Endothelial cell (in vitro differentiated cells): ENCODE measurements around the gene SLC8A1. TPM values are rescaled to one million over a fixed set of nuclear protein-coding genes. Genes with fewer than 3 reads are reported as not detected.

Experiments
- DNase-seq: peaks from one replicate; pipeline ENCODE4 v3.0.0; 2021; ENCODE audit warnings: low spot score
- H3K27ac Mint-ChIP-seq: one replicate; pipeline ENCODE4 v1.8.0; 2021; ENCODE audit warnings: mixed read lengths, inconsistent platforms; ENCODE audit not compliant: unreplicated experiment
- H3K27me3 Mint-ChIP-seq: one replicate; pipeline ENCODE4 v1.8.0; 2021; ENCODE audit warnings: mild to moderate bottlenecking, moderate library complexity, mixed read lengths, inconsistent platforms; ENCODE audit not compliant: unreplicated experiment
- H3K36me3 Mint-ChIP-seq: one replicate; pipeline ENCODE4 v1.8.0; 2021; ENCODE audit warnings: mild to moderate bottlenecking, low read depth, mixed read lengths, inconsistent platforms; ENCODE audit not compliant: unreplicated experiment
- H3K4me1 Mint-ChIP-seq: one replicate; pipeline ENCODE4 v1.8.0; 2021; ENCODE audit warnings: mild to moderate bottlenecking, mixed read lengths, inconsistent platforms; ENCODE audit not compliant: unreplicated experiment
- H3K4me3 Mint-ChIP-seq: one replicate; pipeline ENCODE4 v1.8.0; 2021; ENCODE audit warnings: mild to moderate bottlenecking, mixed read lengths, inconsistent platforms; ENCODE audit not compliant: unreplicated experiment
- H3K9me3 Mint-ChIP-seq: one replicate; pipeline ENCODE4 v1.8.0; 2021; ENCODE audit warnings: mixed read lengths, inconsistent platforms; ENCODE audit not compliant: unreplicated experiment
- total RNA-seq: library from RNA; stranded (reverse); fragmentation: NEBNext Ultra II Directional; extraction: Animal tissue kit (Norgen Biotek cat#: 25700); gene quantifications from one replicate; pipeline ENCODE4 v1.2.1, GENCODE V29; 2021; ENCODE audit not compliant: unreplicated experiment
- TF ChIP-seq, protein P1 (sequence below): fragments of 200-600 bp; sonication (generic); IDR thresholded peaks from one replicate; pipeline ENCODE4 v1.5.0; 2021; ENCODE audit warnings: antibody characterized with exemption; ENCODE audit not compliant: unreplicated experiment

SLC8A1 gene
- total RNA-seq, 1 donor from 2014 or later, result 0.80 TPM

DNA sequence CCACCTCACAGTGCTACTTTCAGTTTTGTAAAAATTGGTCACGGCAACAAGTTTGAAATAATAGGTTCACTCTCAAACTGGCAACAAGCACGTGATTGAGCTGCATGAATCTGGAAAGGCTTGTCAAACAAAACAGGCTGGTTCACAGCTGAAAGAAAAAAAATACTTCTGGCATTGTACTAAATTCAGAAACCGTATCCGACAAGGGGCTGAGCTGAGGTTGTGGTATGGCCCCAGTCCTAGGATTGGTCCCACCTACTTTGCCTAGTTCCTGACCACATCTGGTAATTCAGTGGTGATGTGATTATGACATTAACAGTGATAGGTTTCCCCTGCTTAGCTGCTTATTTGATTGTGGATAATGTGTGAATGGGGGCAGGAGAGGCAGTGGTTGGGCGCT lies 346.3 kb downstream of the SLC8A1 start:
- H3K36me3 Mint-ChIP-seq, result no peaks in the 10 kb centered on the region

DNA sequence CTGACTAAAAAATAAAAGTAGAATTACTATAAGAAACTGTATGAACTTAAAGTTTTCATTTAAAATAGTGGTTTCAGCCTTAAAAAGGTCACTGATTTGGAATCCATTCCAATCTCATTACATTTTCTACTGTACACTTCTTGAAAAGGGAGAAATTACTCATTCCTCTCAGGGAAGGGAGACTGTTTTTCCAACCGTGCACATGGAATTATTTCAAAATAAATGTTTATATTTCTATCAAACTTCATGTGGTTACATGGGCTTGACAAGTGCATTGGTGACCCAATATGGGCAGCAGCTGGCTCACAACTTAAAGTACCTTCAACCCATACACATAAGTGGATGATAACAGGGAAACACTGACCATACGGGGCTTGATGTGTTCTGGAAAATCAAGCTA lies 348.3 kb downstream of the SLC8A1 start:
- H3K36me3 Mint-ChIP-seq, result no peaks in the 10 kb centered on the region
- TF ChIP-seq, protein P1, sequence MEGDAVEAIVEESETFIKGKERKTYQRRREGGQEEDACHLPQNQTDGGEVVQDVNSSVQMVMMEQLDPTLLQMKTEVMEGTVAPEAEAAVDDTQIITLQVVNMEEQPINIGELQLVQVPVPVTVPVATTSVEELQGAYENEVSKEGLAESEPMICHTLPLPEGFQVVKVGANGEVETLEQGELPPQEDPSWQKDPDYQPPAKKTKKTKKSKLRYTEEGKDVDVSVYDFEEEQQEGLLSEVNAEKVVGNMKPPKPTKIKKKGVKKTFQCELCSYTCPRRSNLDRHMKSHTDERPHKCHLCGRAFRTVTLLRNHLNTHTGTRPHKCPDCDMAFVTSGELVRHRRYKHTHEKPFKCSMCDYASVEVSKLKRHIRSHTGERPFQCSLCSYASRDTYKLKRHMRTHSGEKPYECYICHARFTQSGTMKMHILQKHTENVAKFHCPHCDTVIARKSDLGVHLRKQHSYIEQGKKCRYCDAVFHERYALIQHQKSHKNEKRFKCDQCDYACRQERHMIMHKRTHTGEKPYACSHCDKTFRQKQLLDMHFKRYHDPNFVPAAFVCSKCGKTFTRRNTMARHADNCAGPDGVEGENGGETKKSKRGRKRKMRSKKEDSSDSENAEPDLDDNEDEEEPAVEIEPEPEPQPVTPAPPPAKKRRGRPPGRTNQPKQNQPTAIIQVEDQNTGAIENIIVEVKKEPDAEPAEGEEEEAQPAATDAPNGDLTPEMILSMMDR, result no peak
- H3K9me3 Mint-ChIP-seq, result no peaks in the 10 kb centered on the region
- H3K4me3 Mint-ChIP-seq, result no peak overlapping the region
- no peaks in the 10 kb centered on the region for H3K27me3 Mint-ChIP-seq
- no peak overlapping the region for H3K27ac Mint-ChIP-seq
- H3K4me1 Mint-ChIP-seq, result no peaks in the 10 kb centered on the region
- DNase-seq, result no peak

More for the DNA sequence above, 346.3 kb downstream of the SLC8A1 start:
- DNase-seq, result no peak
- Mint-ChIP-seq H3K27ac (no peak overlapping the region), H3K27me3 (no peaks in the 10 kb centered on the region), H3K4me3 (no peak overlapping the region), H3K9me3 (no peaks in the 10 kb centered on the region), H3K4me1 (no peaks in the 10 kb centered on the region)
- TF ChIP-seq, protein P1, result no peak

DNA sequence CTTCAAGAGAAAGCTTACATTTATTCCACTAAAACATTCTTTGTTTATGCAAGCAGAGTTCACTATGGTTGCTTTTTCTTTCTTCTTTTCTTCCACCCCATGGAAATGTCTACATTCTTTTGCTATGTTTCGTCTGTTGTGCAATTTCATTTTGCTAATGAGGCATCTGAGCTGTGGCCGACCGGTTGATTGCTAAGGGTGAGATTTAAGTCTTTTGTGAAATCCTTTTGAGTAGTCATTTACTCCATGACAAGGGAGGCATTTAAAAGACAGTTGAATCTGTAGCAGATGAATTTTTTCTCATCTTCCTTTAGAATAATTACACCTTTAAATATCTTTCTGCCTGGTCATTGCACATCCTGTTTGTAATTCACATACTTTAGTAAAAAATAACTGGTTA lies 348.7 kb downstream of the SLC8A1 start:
- TF ChIP-seq, protein P1, result no peak
- no peak for DNase-seq
- no peaks in the 10 kb centered on the region for H3K9me3 Mint-ChIP-seq
- H3K4me1 Mint-ChIP-seq, result no peaks in the 10 kb centered on the region
- H3K4me3 Mint-ChIP-seq, result no peak overlapping the region
- H3K36me3 Mint-ChIP-seq, result no peaks in the 10 kb centered on the region
- no peaks in the 10 kb centered on the region for H3K27me3 Mint-ChIP-seq
- H3K27ac Mint-ChIP-seq, result no peak overlapping the region

DNA sequence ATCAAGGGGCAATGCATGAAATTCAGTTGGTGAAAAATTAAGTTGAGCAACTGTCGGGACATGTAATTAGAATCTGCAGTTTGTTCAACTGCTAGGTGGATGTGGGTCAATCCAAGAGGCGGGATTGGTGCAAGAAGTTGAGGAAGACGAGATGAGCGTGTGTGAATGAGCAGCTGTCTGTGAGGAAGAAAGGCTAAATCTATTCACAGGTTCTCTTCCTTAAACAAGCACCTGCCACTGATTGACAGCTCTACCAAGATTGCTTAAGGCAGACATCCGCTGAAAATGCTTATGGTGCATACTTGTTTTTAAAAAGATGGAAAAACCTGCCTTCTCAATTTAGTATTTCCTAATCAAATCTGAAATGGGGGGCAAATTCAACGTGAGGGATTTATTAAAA lies 349.4 kb downstream of the SLC8A1 start:
- no peak for DNase-seq
- Mint-ChIP-seq H3K4me1 (no peaks in the 10 kb centered on the region), H3K36me3 (no peaks in the 10 kb centered on the region), H3K9me3 (no peaks in the 10 kb centered on the region), H3K27me3 (no peaks in the 10 kb centered on the region), H3K4me3 (no peak overlapping the region), H3K27ac (no peak overlapping the region)
- TF ChIP-seq, protein P1, result no peak

DNA sequence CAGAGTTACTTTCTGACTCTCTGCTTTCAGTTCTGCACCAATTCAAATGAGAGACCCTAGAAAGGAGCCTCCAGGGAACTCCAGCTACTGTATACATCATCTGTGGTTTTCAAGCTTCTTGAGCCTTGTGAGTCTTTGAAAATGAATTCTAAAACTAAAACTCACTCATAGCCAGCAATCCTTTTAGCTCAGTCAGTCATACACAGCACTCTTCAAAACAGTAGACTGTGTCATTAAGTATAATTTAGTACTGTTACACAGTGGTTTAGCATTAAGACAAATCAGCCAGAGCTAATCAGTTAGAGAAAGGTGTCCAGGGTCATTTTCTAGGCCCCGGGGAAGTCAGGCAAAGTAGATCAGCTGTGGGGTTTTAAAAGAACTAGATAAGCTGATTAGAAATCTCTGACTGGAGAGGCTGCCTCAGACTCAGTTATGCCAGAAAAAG lies 350.7 kb downstream of the SLC8A1 start:
- no peak overlapping the region for H3K27ac Mint-ChIP-seq
- TF ChIP-seq, protein P1, result no peak
- no peak for DNase-seq
- H3K9me3 Mint-ChIP-seq, result no peaks in the 10 kb centered on the region
- H3K27me3 Mint-ChIP-seq, result no peaks in the 10 kb centered on the region
- no peaks in the 10 kb centered on the region for H3K36me3 Mint-ChIP-seq
- H3K4me3 Mint-ChIP-seq, result no peak overlapping the region
- no peaks in the 10 kb centered on the region for H3K4me1 Mint-ChIP-seq
